ENCODE measurements around the gene SCGB1D4.
"Not testable (repeated sequence)": the region's sequence is repeated elsewhere in the genome, so short reads cannot be mapped to it uniquely, and the experiment has no call there.

The SCGB1D4 gene, protein sequence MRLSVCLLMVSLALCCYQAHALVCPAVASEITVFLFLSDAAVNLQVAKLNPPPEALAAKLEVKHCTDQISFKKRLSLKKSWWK

DNA sequence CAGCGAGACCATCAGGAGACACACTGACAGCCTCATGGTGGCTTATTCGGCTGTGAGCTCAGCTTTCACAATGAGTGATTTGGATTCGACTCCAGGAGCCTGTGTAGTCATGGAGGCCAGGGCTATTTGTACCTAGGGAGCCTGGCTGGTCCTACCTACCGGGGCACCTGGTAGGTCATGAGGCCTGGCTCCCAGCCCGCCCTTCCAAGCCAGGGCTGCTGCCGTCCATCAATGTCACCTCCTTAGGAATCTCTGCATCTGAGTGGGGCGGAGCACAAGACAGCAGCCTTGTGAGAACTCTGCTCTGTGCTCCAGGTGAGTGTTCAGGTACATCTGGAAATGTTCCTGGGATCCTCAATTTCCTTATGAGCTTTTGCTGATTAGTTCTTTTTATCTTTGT lies at the start of gene SCGB1D4:
TSS of gene SCGB1D4 (minus strand) at position 101 of the 400 bp plus-strand sequence. CDS start at position 36, 65 bp downstream.
- no peak for DNase-seq

DNA sequence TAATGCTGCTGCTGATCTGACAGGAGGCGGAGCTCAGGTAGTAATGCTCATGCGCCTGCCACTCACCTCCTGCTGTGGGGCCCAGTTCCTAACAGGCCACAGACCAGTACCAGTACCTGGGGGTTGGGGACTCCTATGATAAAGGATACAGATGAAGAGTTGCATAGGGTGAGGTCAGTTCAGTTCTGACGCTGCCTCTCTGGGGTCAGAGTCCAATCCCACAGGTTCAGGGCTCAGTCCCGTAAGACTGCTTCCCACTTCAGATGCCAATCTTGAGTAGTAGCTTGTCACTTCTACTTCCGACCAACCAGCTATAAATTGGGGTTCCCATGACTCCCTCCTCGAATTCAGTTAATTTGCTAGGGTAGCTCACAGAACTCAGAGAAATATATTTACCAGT lies 47.0 kb upstream of the SCGB1D4 start:
- no peak for DNase-seq

DNA sequence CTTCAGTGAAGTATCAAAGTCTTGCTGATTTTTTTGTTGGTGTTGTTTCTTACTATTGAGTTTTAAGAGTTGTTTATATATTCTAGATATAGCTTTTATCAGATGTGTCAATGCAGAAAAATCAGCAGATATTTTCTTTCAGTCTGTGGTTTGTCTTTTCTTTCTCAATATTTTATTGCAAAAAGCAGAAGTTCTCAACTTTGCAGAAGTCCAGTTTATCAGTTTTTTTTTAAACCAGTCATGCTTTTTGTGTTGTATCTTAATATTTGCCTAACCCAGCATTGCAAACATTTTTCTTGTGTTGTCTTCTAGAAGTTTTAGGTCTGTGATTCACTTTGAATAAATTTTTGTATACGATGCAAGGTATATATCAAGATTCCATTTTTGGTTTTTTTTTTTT lies 45.3 kb upstream of the SCGB1D4 start:
- no peak for DNase-seq

DNA sequence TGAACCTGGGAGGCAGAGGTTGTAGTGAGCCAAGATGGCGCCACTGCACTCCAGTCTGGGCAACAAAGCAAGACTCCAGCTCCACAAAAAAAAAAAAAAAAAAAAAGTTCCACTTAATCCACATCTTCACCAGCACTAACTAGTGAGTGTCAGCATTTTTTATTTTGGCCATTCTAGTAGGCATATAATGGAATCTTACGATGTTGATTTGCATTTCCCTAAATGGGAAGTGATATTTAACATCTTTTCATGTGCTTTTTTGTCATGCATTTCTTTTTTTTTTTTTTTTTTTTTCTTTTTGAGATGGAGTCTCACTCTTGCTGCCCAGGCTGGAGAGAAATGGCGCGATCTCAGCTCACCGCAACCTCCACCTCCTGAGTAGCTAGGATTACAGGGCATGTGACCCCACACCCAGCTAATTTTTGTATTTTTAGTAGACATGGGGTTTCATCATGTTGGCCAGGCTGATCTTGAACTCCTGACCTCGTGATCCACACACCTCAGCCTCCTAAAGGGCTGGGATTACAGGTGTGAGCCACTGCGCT lies 44.8 kb upstream of the SCGB1D4 start:
- not testable (repeated sequence) for DNase-seq

DNA sequence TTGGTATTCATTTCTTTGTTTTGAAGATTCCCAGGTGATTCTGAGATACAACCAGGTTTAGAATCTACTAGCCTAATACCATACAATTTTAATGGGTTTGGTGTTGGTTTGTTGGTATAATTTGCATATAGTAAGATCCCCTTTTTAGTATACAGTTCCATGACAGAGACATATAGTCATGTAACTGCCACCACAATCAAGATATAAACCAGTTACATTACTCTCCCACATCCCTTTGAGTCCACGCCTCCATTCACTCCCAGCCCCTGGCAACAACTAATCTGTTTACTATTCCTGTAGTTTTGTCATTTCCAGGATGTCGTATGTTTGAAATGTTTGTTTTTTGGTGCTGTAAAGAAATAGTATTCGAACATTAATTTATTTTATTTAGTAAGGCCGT lies 42.7 kb upstream of the SCGB1D4 start:
- no peak for DNase-seq

DNA sequence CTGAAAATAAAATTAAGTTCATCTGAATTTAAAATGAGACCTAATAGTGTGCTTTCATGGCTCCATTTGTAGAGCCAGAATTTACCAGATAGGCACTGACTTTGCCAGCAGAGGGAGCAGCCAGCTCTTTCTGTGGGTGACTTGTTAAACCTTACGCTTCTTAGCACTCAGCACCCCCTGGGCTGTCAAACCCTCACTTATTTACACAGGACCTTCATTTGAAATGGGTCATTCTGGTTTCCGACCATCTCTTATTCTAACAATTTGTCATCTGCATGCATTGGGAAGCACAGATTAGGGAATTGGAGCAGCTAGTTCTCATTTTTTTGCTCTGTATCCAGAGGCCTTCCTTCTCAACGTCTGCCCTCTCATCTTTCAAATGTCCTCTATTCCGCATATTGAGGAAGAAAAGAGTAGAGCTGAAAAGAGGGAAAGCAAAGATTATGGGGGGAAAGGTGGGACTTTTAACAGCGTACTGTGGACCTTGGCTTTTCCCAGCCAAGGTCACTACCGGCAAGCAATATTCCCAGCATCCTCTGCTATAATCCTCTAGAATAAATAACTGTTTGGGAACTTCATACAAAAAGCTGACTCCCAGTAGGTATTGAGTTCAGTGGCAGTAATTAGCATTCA lies 41.5 kb upstream of the SCGB1D4 start:
- peak; percentile 54 for DNase-seq

DNA sequence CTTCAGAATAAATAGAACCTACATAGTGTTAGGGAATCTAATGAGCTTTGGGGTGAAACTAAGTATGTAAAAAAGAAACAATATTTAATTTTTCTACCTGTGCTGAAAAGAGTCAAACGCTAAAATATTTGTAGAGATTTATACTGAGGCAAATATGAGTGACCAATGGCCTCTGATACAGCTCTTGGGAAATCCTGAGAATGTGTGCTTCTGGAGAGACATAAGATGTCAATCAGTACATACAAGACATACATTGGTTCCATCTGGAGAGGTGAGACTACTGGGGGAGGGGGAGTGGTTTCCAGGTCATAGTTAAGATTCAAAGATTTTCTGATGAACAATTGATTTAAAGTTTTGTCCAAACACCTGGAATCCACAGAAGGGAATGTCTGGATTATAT lies 39.3 kb upstream of the SCGB1D4 start:
- no peak for DNase-seq

DNA sequence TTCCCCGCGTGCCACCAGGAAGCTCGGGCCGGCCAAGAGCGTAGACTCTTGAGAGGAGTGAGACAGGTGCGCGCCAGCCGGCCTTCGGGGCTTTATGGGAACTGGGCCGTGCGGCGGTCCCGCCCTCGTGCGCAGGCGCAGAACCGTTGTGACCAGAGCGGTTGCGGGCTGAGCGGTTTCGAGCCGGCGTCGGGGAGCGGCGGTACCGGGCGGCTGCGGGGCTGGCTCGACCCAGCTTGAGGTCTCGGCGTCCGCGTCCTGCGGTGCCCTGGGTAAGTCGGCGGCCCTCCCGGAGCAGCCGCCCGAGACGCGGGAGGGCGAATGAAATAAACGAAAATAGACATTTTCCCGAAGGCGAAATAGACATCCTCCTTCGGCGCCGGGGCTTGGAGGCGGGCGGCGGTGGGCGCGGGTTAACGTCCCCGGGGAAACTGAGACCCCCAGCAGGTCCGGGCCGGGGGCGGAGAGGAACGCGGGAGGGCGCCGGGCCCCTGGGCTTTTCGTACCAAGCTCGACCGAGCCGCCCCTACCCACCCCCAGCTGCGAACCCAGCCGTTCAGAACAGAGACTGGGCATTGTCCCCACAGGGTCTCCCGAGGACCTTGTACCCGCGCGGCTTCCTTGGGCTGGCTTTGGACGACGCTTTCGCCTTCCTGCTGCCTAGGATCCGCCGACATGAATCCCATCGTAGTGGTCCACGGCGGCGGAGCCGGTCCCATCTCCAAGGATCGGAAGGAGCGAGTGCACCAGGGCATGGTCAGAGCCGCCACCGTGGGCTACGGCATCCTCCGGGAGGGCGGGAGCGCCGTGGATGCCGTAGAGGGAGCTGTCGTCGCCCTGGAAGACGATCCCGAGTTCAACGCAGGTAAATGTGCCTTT lies 38.7 kb upstream of the SCGB1D4 start, which contains the start of gene ASRGL1:
TSS of gene ASRGL1 (plus strand) at position 146 of the 879 bp plus-strand sequence. CDS start at position 676, 530 bp downstream.
- peak; percentile 70 for DNase-seq

DNA sequence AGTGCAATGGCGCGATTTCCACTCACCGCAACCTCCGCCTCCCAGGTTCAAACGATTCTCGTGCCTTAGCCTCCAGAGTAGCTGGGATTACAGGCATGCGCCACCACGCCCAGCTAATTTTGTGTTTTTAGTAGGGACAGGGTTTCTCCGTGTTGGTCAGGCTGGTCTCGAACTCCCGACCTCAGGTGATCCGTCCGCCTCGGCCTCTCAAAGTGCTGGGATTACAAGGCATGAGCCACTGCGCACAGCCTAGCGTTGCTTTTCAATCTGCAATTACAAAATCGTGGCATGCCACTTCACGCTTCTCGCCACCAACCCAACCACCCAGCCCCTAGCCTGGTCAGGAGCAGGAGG lies 38.1 kb upstream of the SCGB1D4 start:
- not testable (repeated sequence) for DNase-seq

DNA sequence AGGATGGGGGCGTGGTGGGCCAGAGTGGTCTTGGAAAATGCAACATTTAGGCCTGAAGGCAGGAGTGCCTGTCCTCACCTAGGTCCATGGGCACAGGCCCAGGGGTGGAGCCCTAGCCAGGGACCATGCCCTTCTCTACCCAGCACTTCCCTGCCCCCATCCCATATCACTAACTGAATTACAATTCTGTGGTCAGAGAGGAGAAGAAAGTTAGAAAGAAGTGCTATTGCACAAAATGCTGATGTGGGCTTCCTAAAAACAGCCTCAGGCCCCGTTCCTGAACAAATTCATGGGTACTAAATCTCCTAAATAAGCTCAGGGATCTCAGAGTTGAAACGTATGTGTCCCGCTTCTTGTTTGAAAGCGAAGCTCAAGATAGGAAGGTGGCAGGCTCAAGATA lies 34.9 kb upstream of the SCGB1D4 start:
- DNase-seq: no peak

DNA sequence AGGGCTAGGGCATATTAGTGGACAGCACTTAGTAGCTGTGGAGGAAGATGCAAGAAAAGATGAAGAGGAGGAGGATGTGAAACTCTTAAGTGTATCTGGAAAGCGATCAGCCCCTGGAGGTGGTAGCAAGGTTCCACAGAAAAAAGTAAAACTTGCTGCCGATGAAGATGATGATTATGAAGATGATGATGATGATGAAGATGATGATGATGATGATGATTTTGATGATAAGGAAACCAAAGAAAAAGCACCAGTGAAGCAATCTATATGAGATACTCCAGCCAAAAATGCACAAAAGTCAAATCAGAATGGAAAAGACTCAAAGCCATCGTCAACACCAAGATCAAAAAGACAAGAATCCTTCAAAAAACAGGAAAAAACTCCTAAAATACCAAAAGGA lies 32.4 kb upstream of the SCGB1D4 start:
- DNase-seq: not testable (repeated sequence)

DNA sequence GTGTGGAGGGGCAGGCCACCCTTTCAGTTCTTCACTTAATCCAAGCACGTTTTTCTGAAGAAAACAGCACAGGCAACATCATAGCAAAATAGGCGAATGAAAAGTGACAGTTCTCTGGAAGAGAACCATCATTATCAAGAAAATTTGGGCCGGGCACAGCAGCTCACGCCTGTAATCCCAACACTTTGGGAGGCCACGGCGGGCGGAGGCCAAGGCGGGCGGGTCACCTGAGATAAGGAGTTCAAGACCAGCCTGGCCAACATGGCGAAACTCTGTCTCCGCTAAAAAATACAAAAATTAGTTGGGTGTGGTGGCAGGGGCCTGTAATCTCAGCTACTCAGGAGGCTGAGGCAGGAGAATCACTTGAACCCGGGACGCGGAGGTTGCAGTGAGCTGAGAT lies 28.7 kb upstream of the SCGB1D4 start:
- not testable (repeated sequence) for DNase-seq

DNA sequence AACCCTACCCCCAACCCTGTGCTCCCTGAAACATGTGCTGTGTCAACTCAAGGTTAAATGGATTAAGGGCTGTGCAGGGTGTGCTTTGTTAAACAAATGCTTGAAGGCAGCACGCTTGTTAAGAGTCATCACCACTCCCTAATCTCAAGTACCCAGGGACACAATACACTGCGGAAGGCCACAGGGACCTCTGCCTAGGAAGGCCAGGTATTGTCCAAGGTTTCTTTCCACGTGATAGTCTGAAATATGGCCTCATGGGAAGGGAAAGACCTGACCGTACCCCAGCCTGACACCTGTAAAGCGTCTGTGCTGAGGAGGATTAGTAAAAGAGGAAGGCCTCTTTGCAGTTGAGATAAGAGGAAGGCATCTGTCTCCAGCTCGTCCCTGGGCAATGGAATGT lies 27.8 kb upstream of the SCGB1D4 start:
- DNase-seq: not testable (repeated sequence)

DNA sequence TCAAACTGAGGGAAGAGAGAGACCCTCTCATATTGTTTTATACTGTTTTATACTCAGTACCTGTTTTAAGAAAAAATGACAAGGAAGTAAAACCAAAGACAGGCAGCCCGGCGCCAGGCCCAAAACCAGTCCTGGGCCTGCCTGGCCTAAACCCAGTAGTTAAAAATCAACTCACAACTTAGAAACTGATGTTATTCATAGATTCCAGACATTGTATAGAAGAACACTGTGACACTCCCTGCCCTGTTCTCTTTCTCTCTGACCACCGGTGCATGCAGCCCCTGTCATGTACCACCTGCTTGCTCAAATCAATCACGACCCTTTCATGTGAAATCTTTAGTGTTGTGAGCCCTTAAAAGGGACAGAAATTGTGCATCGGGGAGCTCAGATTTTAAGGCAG lies 26.9 kb upstream of the SCGB1D4 start:
- DNase-seq: not testable (repeated sequence)

DNA sequence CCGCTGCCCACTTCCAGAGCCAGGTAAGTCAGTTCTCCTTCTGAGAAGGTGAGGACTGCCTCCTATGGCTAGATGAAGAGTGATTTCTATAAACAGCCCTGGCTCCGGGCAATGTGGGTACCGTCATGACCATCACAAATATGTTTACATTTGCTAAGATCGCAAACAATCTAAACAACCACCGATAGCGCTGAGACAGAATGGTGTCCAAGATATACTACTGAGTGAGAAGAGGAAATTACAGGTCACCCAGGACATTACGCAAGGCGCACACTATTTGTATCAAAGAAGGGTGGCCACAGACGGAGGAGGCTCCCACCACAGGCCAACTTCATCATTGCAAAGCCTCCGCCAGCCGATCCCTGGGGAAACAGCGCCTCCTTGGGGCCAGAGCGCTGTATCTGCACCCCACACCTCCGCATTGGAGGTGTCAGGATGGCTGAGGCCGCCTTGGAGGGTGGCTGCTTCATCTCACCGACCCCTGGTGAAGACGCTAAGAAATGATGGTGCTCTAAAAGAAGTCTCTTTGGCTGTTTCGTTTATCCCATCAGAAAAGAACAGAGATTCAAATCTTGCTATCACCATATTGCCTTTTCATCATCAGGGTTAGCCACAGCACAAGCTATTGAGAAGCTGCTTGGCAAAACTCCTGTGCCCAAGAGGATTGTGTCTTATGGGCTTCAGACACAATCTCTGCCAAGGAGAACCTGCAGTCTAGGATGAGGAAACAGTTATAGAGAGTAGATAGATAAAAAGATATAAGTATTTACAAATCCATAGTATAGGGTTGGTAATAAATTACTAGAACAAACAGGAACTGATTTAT lies 26.1 kb upstream of the SCGB1D4 start:
- peak; percentile 79 for DNase-seq

DNA sequence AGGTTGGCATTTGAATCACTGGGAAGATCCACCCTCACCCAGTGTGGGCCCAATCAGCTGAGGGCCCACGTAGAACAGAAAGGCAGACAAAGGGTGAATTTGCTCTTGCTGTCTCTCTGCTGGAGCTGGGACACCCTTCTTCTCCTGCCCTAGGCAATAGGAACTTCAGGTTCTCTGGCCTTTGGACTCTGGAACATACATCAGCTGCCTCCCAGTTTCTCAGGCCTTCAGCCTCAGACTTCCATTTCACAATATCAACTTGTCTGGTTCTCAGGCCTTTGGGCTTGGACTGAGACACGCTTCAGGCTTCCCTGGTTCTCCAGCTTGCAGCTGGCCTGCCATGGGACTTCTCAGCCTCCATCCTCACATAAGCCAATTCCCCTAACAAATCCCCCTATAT lies 23.6 kb upstream of the SCGB1D4 start:
- DNase-seq: no peak

DNA sequence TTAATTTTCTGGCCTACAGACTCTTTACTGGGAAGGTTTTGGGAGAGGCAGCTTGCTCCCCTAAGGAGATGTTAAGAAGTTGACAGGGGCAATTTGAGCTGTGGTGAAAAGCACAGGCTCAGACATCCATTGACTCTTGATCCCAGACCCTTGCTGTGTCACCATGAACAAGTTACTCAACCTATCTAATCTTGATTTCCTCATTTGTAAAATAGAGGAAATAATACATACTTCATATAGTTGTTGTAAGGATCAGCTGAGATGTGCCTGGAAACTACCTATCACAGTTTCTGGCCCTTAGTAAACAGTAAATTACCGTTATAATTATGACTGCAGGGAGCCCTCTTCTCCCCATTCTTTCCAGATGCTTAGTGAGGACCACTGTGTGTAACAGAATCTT lies 16.6 kb upstream of the SCGB1D4 start:
- DNase-seq: no peak

DNA sequence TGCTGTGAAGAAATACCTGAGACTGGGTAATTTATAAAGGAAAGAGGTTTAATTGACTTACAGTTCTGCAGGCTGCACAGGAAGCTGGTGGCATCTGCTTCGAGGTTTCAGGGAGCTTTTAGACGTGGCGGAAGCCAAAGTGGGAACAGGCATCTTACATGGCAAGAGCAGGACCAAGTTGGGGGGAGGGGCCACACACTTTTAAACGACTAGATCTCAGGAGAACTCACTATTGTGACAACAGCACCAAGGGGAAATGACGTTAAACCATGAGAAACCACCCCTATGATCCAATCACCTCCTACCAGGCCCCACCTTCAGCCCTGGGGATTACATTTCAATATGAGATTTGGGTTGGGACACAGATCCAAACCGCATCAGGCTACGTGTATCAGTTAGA lies 11.1 kb upstream of the SCGB1D4 start:
- no peak for DNase-seq

DNA sequence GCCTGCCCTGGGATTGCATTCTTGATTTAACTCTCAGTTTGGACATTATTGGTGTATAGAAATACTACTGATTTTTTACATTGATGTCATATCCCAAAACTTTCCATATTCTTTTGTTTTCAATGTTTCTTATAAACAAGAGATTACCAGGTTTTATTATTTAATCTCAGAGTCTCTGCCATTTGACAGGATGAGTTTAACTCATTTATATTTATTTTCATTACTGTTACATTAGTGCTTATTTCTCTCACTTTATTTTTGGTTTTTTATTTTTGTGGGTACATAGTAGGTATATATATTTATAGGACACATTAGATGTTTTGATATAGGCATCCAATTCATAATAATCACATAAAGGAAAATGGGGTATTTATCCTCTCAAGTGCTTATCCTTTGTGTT lies 9.1 kb upstream of the SCGB1D4 start:
- no peak for DNase-seq

DNA sequence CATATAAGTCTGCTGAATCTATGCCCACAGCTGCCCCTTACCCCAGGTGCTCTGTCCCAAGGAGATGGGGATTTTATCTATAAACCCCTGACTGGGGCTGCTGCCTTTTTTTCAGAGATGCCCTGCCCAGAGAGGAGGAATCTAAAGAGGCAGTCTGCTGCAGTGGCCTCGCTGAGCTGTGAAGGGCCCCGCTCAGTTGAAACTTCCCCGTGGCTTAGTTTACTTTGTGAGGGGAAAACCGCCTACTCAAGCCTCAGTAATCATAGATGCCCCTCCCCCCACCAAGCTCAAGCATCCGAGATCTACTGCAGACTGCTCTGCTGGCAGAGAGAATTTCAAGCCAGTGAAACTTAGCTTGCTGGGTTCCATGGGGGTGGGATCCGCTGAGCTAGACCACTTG lies 7.4 kb upstream of the SCGB1D4 start:
- no peak for DNase-seq

DNA sequence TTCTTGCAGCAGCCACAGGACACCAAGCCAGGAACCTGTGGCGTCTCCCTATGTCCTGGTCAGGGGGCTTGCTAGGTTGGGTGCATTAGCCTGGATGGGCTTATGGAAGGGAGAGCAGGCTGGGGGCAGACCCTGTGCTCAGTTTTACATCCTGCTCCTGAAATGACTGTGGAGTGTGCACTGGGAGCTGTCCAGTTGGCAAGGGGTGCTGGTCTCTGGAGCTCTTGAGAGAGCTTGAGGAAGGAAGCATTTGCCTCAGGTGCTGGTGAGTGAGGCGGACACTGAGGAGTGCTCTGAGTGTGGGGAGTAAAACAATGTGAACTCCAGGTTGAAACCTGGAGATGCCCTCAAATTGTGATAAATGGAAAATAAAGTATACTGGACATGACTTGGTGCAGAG lies 3.4 kb downstream of the SCGB1D4 start:
- DNase-seq: no peak

DNA sequence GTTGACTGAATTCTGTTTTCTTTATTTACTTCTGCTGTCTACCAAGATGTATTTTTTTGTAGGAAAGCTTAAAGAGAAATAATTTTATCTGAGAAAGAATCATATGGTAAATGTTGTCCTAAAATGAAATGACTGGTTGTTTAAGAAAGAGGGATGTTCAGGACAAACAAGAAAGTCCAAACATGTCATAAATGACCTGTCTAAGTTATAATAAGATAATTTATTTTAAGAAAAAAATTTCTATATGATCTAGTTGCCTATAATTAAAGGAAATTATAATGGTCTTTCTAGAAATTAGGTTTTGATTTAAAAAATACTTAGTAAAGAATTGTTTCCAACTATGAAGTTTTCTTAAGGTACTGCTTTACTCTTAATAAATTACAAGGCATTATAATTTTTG lies 18.4 kb downstream of the SCGB1D4 start:
- DNase-seq: no peak

DNA sequence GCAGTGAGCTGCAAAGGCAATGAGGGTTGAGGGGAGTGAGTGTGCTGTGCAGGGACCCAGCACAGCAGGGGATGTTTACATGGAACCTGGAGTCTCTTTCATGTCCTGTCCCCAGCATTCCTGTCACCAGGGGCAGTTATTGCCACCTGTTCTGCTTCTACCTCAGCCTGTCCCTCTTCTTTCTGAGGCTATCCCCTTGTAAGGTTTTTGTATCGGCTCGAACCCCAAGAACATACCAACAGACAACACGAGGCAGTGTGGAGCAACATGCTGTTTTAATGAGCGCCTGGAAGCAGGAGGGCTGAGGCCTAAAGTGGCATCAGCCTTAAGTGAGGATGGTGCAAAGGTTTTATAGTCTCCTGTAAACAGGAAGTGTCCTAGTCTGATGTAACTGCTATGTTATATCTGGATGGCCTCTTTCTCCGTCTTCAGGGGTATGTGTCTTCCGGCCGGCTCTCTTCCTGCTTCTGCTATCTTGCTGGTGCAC lies 25.0 kb downstream of the SCGB1D4 start:
- no peak for DNase-seq
